H1 (cell line): ENCODE results near the gene ARL14. TPM values are rescaled to one million over a fixed set of nuclear protein-coding genes. Genes with fewer than 3 reads are reported as not detected.

ENCODE experiments used
- CTCF ChIA-PET: fragments of 300-600 bp; sonication (Branson Sonifier 250); formaldehyde crosslinking; loops from one replicate; lab custom pipeline; 2021; ENCODE audit not compliant: partially characterized antibody; lab: Charles Lee
- POLR2A ChIA-PET: fragments of 300-600 bp; sonication (Branson Sonifier 250); formaldehyde crosslinking; loops from one replicate; lab custom pipeline; 2021; ENCODE audit warnings: inconsistent platforms; ENCODE audit not compliant: partially characterized antibody; lab: Charles Lee
- DNase-seq, 2 experiments: peaks; one replicate each; pipeline versions ENCODE4 v3.0.0 to v3.0.0-alpha.2; 2010 to 2022; ENCODE audit warnings: low spot score in 2 of 2, low read depth in 1 of 2, mixed read lengths in 1 of 2
- FAIRE-seq: peaks from 2 replicates; lab custom pipeline; 2011; peaks lifted over from hg19 to GRCh38; lab: Jason Lieb, UNC
- H2AFZ ChIP-seq: 2 replicates; pipeline ENCODE4 v1.8.1; 2012; ENCODE audit warnings: low read length, inconsistent platforms
- H2AK5ac ChIP-seq: 2 replicates; pipeline ENCODE4 v1.6.1; 2013; ENCODE audit warnings: low read depth, low read length
- H2BK120ac ChIP-seq: replicated peaks from 2 replicates; pipeline ENCODE3; 2013; ENCODE audit warnings: low read depth, low read length, inconsistent platforms
- H2BK12ac ChIP-seq: 2 replicates; pipeline ENCODE4 v1.6.1; 2013; ENCODE audit warnings: low read depth, low read length
- H2BK15ac ChIP-seq: 2 replicates; pipeline ENCODE4 v1.6.1; 2013; ENCODE audit warnings: low read length
- H2BK20ac ChIP-seq: 2 replicates; pipeline ENCODE4 v1.6.1; 2013; ENCODE audit warnings: low read length
- H2BK5ac ChIP-seq: 2 replicates; pipeline ENCODE4 v1.6.1; 2013; ENCODE audit warnings: low read depth, low read length
- H3K14ac ChIP-seq: 2 replicates; pipeline ENCODE4 v1.6.1; 2013; ENCODE audit warnings: inconsistent platforms; ENCODE audit not compliant: insufficient read length
- H3K18ac ChIP-seq: 2 replicates; pipeline ENCODE4 v1.6.1; 2013; ENCODE audit warnings: low read length; ENCODE audit errors: extremely low read depth
- H3K23ac ChIP-seq: 2 replicates; pipeline ENCODE4 v1.6.1; 2013; ENCODE audit warnings: inconsistent platforms; ENCODE audit not compliant: insufficient read length
- H3K23me2 ChIP-seq: 2 replicates; pipeline ENCODE4 v1.6.1; 2013; ENCODE audit warnings: low read depth, low read length
- H3K27ac ChIP-seq: 2 replicates; pipeline ENCODE4 v1.6.1; 2011; ENCODE audit warnings: low read depth, low read length, inconsistent platforms
- H3K27me3 ChIP-seq, 4 experiments: replicated peaks in 1 of 4; 1 replicate in 1 of 4; 2 replicates in 3 of 4; pipeline versions ENCODE4 v1.6.1 to v1.8.1; 2011 to 2013; ENCODE audit warnings: low read length in 3 of 4, mild to moderate bottlenecking in 3 of 4, inconsistent platforms in 2 of 4, mixed read lengths in 2 of 4, moderate library complexity in 1 of 4; ENCODE audit not compliant: control insufficient read depth in 3 of 4, insufficient read depth in 3 of 4; ENCODE audit errors: extremely low read depth in 1 of 4
- H3K36me3 ChIP-seq, 4 experiments: 2 replicates each; pipeline versions ENCODE4 v1.6.1 to v1.8.1; 2011 to 2013; ENCODE audit warnings: mild to moderate bottlenecking in 4 of 4, low read length in 3 of 4, moderate library complexity in 2 of 4, control low read depth in 1 of 4, inconsistent platforms in 1 of 4; ENCODE audit not compliant: insufficient read depth in 4 of 4, control insufficient read depth in 2 of 4
- H3K4ac ChIP-seq: replicated peaks from 2 replicates; pipeline ENCODE3; 2013; ENCODE audit warnings: low read length, low read depth, mixed read lengths, inconsistent platforms; ENCODE audit not compliant: insufficient read length
- H3K4me1 ChIP-seq, 4 experiments: replicated peaks in 1 of 4; 1 replicate in 1 of 4; 2 replicates in 3 of 4; pipeline versions ENCODE4 v1.6.1 to v1.8.1; 2011 to 2013; ENCODE audit warnings: low read length in 3 of 4, inconsistent platforms in 2 of 4, mixed read lengths in 1 of 4; ENCODE audit not compliant: insufficient read depth in 4 of 4, control insufficient read depth in 3 of 4
- H3K4me2 ChIP-seq, 2 experiments: 2 replicates each; pipeline versions ENCODE4 v1.6.1 to v1.8.1; 2011 to 2013; ENCODE audit warnings: low read depth in 2 of 2, low read length in 2 of 2, control low read depth in 1 of 2, inconsistent platforms in 1 of 2, mild to moderate bottlenecking in 1 of 2; ENCODE audit not compliant: insufficient read depth in 1 of 2
- H3K4me3 ChIP-seq, 4 experiments: fragments of 200-600, 300-600 bp in 1 of 4; sonication (generic), shearing (Covaris generic), sonication (Bioruptor Twin) in 1 of 4; 2 replicates each; pipeline versions ENCODE4 v1.5.1 to v1.8.1; 2011 to 2016; ENCODE audit warnings: low read length in 4 of 4, low read depth in 3 of 4, control low read depth in 2 of 4, inconsistent platforms in 2 of 4, mild to moderate bottlenecking in 2 of 4, mixed read lengths in 1 of 4, moderate library complexity in 1 of 4; ENCODE audit not compliant: insufficient read depth in 2 of 4; ENCODE audit errors: extremely low read depth in 1 of 4
- H3K56ac ChIP-seq: replicated peaks from 2 replicates; pipeline ENCODE3; 2013; ENCODE audit warnings: low read depth, mild to moderate bottlenecking, mixed read lengths, low read length, inconsistent platforms; ENCODE audit not compliant: insufficient read length
- H3K79me1 ChIP-seq: 2 replicates; pipeline ENCODE4 v1.6.1; 2013; ENCODE audit warnings: low read depth, low read length, control low read depth
- H3K79me2 ChIP-seq, 2 experiments: 2 replicates each; pipeline versions ENCODE4 v1.6.1 to v1.8.1; 2012 to 2013; ENCODE audit warnings: low read length in 2 of 2, mild to moderate bottlenecking in 2 of 2, inconsistent platforms in 1 of 2; ENCODE audit not compliant: insufficient read depth in 2 of 2, control insufficient read depth in 1 of 2
- H3K9ac ChIP-seq, 4 experiments: replicated peaks in 1 of 4; 1 replicate in 1 of 4; 2 replicates in 3 of 4; pipeline versions ENCODE4 v1.6.1 to v1.8.1; 2011 to 2013; ENCODE audit warnings: low read depth in 3 of 4, low read length in 3 of 4, control low read depth in 2 of 4, mild to moderate bottlenecking in 2 of 4, moderate library complexity in 2 of 4, inconsistent platforms in 1 of 4; ENCODE audit errors: extremely low read depth in 1 of 4
- H3K9me3 ChIP-seq, 2 experiments: 2 replicates each; pipeline versions ENCODE4 v1.6.1 to v1.8.1; 2012 to 2013; ENCODE audit warnings: mild to moderate bottlenecking in 2 of 2, moderate library complexity in 2 of 2, control low read depth in 1 of 2, inconsistent platforms in 1 of 2, low read depth in 1 of 2, low read length in 1 of 2, mixed read lengths in 1 of 2; ENCODE audit not compliant: insufficient read depth in 2 of 2
- H4K20me1 ChIP-seq, 2 experiments: replicated peaks in 1 of 2; 2 replicates each; pipeline versions ENCODE3 to v1.8.1; 2011 to 2013; ENCODE audit warnings: inconsistent platforms in 2 of 2, low read length in 2 of 2, mild to moderate bottlenecking in 1 of 2; ENCODE audit not compliant: insufficient read depth in 2 of 2, control insufficient read depth in 1 of 2
- H4K5ac ChIP-seq: 2 replicates; pipeline ENCODE4 v1.6.1; 2013; ENCODE audit warnings: low read length, low read depth, mixed read lengths, inconsistent platforms; ENCODE audit not compliant: insufficient read length
- H4K8ac ChIP-seq: 2 replicates; pipeline ENCODE4 v1.8.0; 2013; ENCODE audit warnings: mild to moderate bottlenecking, moderate library complexity, low read length, inconsistent platforms; ENCODE audit not compliant: insufficient read depth; ENCODE audit errors: extremely low read depth
- H4K91ac ChIP-seq: replicated peaks from 2 replicates; pipeline ENCODE3; 2013; ENCODE audit warnings: low read length, mixed read lengths, inconsistent platforms; ENCODE audit not compliant: insufficient read length
- CHD2 ChIP-seq: IDR thresholded peaks from 2 replicates; pipeline ENCODE4 v1.6.1; 2012; ENCODE audit warnings: low read length, improper control_type of control experiment
- CREB1 ChIP-seq: IDR thresholded peaks from 2 replicates; pipeline ENCODE4 v1.6.1; 2012; ENCODE audit warnings: inconsistent platforms
- EGR1 ChIP-seq: IDR thresholded peaks from 2 replicates; pipeline ENCODE4 v1.6.1; 2011; ENCODE audit warnings: low read depth, low read length, borderline replicate concordance
- FOSL1 ChIP-seq: IDR thresholded peaks from 2 replicates; pipeline ENCODE4 v1.6.1; 2011; ENCODE audit warnings: mild to moderate bottlenecking, low read depth, low read length, moderate library complexity; ENCODE audit not compliant: insufficient read depth
- HDAC2 ChIP-seq, 2 experiments: fragments of 300-600 bp in 1 of 2; sonication (generic) in 1 of 2; IDR thresholded peaks; 2 replicates each; pipeline ENCODE4 v1.6.1; 2011 to 2012; ENCODE audit warnings: low read depth in 2 of 2, low read length in 2 of 2, mild to moderate bottlenecking in 2 of 2, moderate library complexity in 2 of 2, borderline replicate concordance in 1 of 2, inconsistent platforms in 1 of 2
- SIX5 ChIP-seq: IDR thresholded peaks from 2 replicates; pipeline ENCODE4 v1.6.1; 2011; ENCODE audit warnings: mild to moderate bottlenecking, low read depth, low read length
- SP1 ChIP-seq: IDR thresholded peaks from 2 replicates; pipeline ENCODE4 v1.6.1; 2011; ENCODE audit warnings: low read depth, low read length
- SP2 ChIP-seq: IDR thresholded peaks from 2 replicates; pipeline ENCODE4 v1.6.1; 2012; ENCODE audit warnings: mild to moderate bottlenecking, low read length, inconsistent platforms
- WGBS, 2 experiments: shearing (Covaris generic) in 1 of 2; methylation state at CpG; one replicate each; pipeline versions ENCODE4 v1.1.6 to v1.1.7; 2013 to 2015; ENCODE audit warnings: low lambda C conversion rate in 2 of 2, mixed read lengths in 2 of 2, inconsistent platforms in 1 of 2, low coverage in 1 of 2, missing lambda C conversion rate in 1 of 2; ENCODE audit not compliant: insufficient replicate concordance in 2 of 2, insufficient coverage in 1 of 2, insufficient read length in 1 of 2; ENCODE audit errors: extremely low coverage in 1 of 2, missing lambda C conversion rate in 1 of 2; 5-methylcytosine and 5-hydroxymethylcytosine counted together
- polyA plus RNA-seq, 7 experiments: library from polyadenylated mRNA; depleted of rRNA in 3 of 7; stranded (reverse) in 5 of 7; unstranded in 2 of 7; fragments of >200 nt in 5 of 7; fragments of 200-250 nt in 2 of 7; gene quantifications; 1 replicate in 5 of 7; 2 replicates in 1 of 7; 4 replicates in 1 of 7; pipeline versions ENCODE4 v1.2.1 to v1.2.3, GENCODE V29; 2011 to 2013; ENCODE audit warnings: missing spikeins in 2 of 7, mixed read lengths in 2 of 7
- total RNA-seq: library from RNA; stranded (reverse); fragmentation: NEBNext Ultra II Directional; extraction: Animal tissue kit (Norgen Biotek cat#: 25700); gene quantifications from 2 replicates; pipeline ENCODE4 v1.2.1, GENCODE V29; 2021
- TF ChIP-seq, protein P1 (sequence below): IDR thresholded peaks from 2 replicates; pipeline ENCODE4 v1.6.1; 2012; ENCODE audit warnings: low read length, inconsistent platforms

Gene ARL14
- total and polyA plus RNA-seq, 2 of the 8 experiments (the other 6 are each of a cell fraction or from before 2014, with no cell fraction given), result not detected

DNA sequence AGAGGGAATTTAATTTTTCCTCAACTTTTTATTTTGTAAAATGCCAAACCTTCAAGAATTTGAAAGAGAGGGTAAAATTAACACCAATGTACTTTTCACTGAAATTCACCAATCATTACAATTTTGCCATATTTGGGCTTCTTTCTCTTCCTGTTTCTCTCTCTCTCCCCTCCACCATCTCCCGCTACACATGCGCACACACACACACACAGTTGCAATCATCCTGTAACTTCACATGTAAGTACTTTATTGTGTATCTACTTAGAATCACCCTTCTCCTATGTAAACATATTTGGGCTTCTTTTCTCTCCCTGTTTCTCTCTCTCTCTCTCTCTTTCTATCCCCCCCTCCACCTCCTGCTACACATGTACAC is 7.4 kb downstream of the ARL14 start:
- no peak for DNase-seq
- no peak overlapping the region for H3K56ac ChIP-seq
- TF ChIP-seq EGR1 (no peak), CREB1 (no peak), FOSL1 (no peak), CHD2 (no peak), HDAC2 (IDR thresholded peaks at IDR 0.05; ENCODE audit: borderline replicate concordance in 1 of 2, low read depth in 2 of 2, low read length in 2 of 2) (no peak), SP2 (no peak), SIX5 (no peak), SP1 (no peak)
- TF ChIP-seq, protein P1, sequence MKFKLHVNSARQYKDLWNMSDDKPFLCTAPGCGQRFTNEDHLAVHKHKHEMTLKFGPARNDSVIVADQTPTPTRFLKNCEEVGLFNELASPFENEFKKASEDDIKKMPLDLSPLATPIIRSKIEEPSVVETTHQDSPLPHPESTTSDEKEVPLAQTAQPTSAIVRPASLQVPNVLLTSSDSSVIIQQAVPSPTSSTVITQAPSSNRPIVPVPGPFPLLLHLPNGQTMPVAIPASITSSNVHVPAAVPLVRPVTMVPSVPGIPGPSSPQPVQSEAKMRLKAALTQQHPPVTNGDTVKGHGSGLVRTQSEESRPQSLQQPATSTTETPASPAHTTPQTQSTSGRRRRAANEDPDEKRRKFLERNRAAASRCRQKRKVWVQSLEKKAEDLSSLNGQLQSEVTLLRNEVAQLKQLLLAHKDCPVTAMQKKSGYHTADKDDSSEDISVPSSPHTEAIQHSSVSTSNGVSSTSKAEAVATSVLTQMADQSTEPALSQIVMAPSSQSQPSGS, result no peak
- TF ChIP-seq, all 59 proteins: peak for 0
- FAIRE-seq, result no peak
- ChIA-PET POLR2A (no interaction called here), CTCF (interaction anchor here (1.0 kb wide), 1 partner anchor 17 kb away, joined by 3 read pairs; no protein-coding TSS in a partner anchor)
- no peaks in the 10 kb centered on the region for H3K9me3 ChIP-seq
- H2AK5ac ChIP-seq, result no peak overlapping the region
- H2BK120ac ChIP-seq, result no peak overlapping the region
- no peak overlapping the region for H4K91ac ChIP-seq
- WGBS, 2 experiments, result 96% methylated on average over 2 of the region's 2 CpGs; no CpG with 5 or more reads in 1 of the 2 experiments
- H4K5ac ChIP-seq, result no peak overlapping the region
- H3K9ac ChIP-seq, result no peak overlapping the region
- H3K23me2 ChIP-seq, result no peaks in the 10 kb centered on the region
- no peak overlapping the region for H2BK20ac ChIP-seq
- no peak overlapping the region for H2BK12ac ChIP-seq
- H3K79me1 ChIP-seq, result no peaks in the 10 kb centered on the region
- peaks cover 0 to 3% (median 0%) of the 10 kb centered on the region in 4 experiments; a peak in 1 of 7 replicates for H3K4me1 ChIP-seq
- no peaks in the 10 kb centered on the region for H3K27me3 ChIP-seq
- no peak overlapping the region for H2AFZ ChIP-seq
- H3K27ac ChIP-seq, result no peak overlapping the region
- no peaks in the 10 kb centered on the region for H4K20me1 ChIP-seq
- H2BK5ac ChIP-seq, result no peak overlapping the region
- H3K4ac ChIP-seq, result no peak overlapping the region
- H2BK15ac ChIP-seq, result no peak overlapping the region
- H3K36me3 ChIP-seq, result no peaks in the 10 kb centered on the region
- H3K14ac ChIP-seq, result no peak overlapping the region
- no peak overlapping the region for H3K4me3 ChIP-seq
- no peak overlapping the region for H3K23ac ChIP-seq
- no peaks in the 10 kb centered on the region for H3K79me2 ChIP-seq
- no peak overlapping the region for H3K4me2 ChIP-seq
- no peak overlapping the region for H4K8ac ChIP-seq
- H3K18ac ChIP-seq, result no peak overlapping the region
